ELR (cell line): ENCODE measurements around the gene IER5L.
"Not testable (repeated sequence)": the region's sequence is repeated elsewhere in the genome, so short reads cannot be mapped to it uniquely, and the experiment has no call there.

ENCODE experiments used
- DNase-seq: peaks from one replicate; pipeline ENCODE4 v3.0.0-alpha.2; 2015; ENCODE audit warnings: low read depth

IER5L gene

GRCh38 chr9:129178568-129179382 is 714 bp upstream of the IER5L start:
- DNase-seq: no peak

- no peak for DNase-seq
Observed at GRCh38 chr9:129177443-129177790, 644 bp downstream of the IER5L start.

GRCh38 chr9:129176701-129177442 is 1.2 kb downstream of the IER5L start:
- DNase-seq: peak; percentile 65

GRCh38 chr9:129175825-129176633 is 2.0 kb downstream of the IER5L start:
- DNase-seq: peak; percentile 86

GRCh38 chr9:129175515-129175824 is 2.6 kb downstream of the IER5L start:
- DNase-seq: no peak

GRCh38 chr9:129174724-129175514 is 3.1 kb downstream of the IER5L start:
- DNase-seq: peak; percentile 90

GRCh38 chr9:129174102-129174723 is 3.8 kb downstream of the IER5L start:
- peak; percentile 94 for DNase-seq

GRCh38 chr9:129173296-129174101 is 4.6 kb downstream of the IER5L start:
- DNase-seq: peak; percentile 39

GRCh38 chr9:129172816-129173215 is 5.2 kb downstream of the IER5L start:
- peak; percentile 14 for DNase-seq

- no peak for DNase-seq
Observed at GRCh38 chr9:129171993-129172751, 5.9 kb downstream of the IER5L start.

- peak; percentile 66 for DNase-seq
Observed at GRCh38 chr9:129170229-129170628, 7.8 kb downstream of the IER5L start.

GRCh38 chr9:129166623-129167557 is 11.2 kb downstream of the IER5L start:
- DNase-seq: peak; percentile 89

- DNase-seq: no peak
Observed at GRCh38 chr9:129165198-129165597, 12.9 kb downstream of the IER5L start.

- DNase-seq: no peak
Observed at GRCh38 chr9:129164246-129164930, 13.7 kb downstream of the IER5L start.

GRCh38 chr9:129163753-129164152 is 14.3 kb downstream of the IER5L start:
- DNase-seq: no peak

- not testable (repeated sequence) for DNase-seq
Observed at GRCh38 chr9:129163198-129163670, 14.8 kb downstream of the IER5L start.

GRCh38 chr9:129162497-129163197 is 15.4 kb downstream of the IER5L start:
- DNase-seq: no peak

GRCh38 chr9:129161534-129161837 is 16.6 kb downstream of the IER5L start:
- DNase-seq: no peak
